H1 (cell line): ENCODE data around the gene ILDR2. TPM values are rescaled to one million over a fixed set of nuclear protein-coding genes. Genes with fewer than 3 reads are reported as not detected.

Source experiments
- CTCF ChIA-PET: fragments of 300-600 bp; sonication (Branson Sonifier 250); formaldehyde crosslinking; loops from one replicate; lab custom pipeline; 2021; ENCODE audit not compliant: partially characterized antibody; lab: Charles Lee
- POLR2A ChIA-PET: fragments of 300-600 bp; sonication (Branson Sonifier 250); formaldehyde crosslinking; loops from one replicate; lab custom pipeline; 2021; ENCODE audit warnings: inconsistent platforms; ENCODE audit not compliant: partially characterized antibody; lab: Charles Lee
- DNase-seq, 2 experiments: peaks; one replicate each; pipeline versions ENCODE4 v3.0.0 to v3.0.0-alpha.2; 2010 to 2022; ENCODE audit warnings: low spot score in 2 of 2, low read depth in 1 of 2, mixed read lengths in 1 of 2
- FAIRE-seq: peaks from 2 replicates; lab custom pipeline; 2011; peaks lifted over from hg19 to GRCh38; lab: Jason Lieb, UNC
- H2AFZ ChIP-seq: 2 replicates; pipeline ENCODE4 v1.8.1; 2012; ENCODE audit warnings: low read length, inconsistent platforms
- H2AK5ac ChIP-seq: 2 replicates; pipeline ENCODE4 v1.6.1; 2013; ENCODE audit warnings: low read depth, low read length
- H2BK120ac ChIP-seq: replicated peaks from 2 replicates; pipeline ENCODE3; 2013; ENCODE audit warnings: low read depth, low read length, inconsistent platforms
- H2BK12ac ChIP-seq: 2 replicates; pipeline ENCODE4 v1.6.1; 2013; ENCODE audit warnings: low read depth, low read length
- H2BK15ac ChIP-seq: 2 replicates; pipeline ENCODE4 v1.6.1; 2013; ENCODE audit warnings: low read length
- H2BK20ac ChIP-seq: 2 replicates; pipeline ENCODE4 v1.6.1; 2013; ENCODE audit warnings: low read length
- H2BK5ac ChIP-seq: 2 replicates; pipeline ENCODE4 v1.6.1; 2013; ENCODE audit warnings: low read depth, low read length
- H3K14ac ChIP-seq: 2 replicates; pipeline ENCODE4 v1.6.1; 2013; ENCODE audit warnings: inconsistent platforms; ENCODE audit not compliant: insufficient read length
- H3K18ac ChIP-seq: 2 replicates; pipeline ENCODE4 v1.6.1; 2013; ENCODE audit warnings: low read length; ENCODE audit errors: extremely low read depth
- H3K23ac ChIP-seq: 2 replicates; pipeline ENCODE4 v1.6.1; 2013; ENCODE audit warnings: inconsistent platforms; ENCODE audit not compliant: insufficient read length
- H3K23me2 ChIP-seq: 2 replicates; pipeline ENCODE4 v1.6.1; 2013; ENCODE audit warnings: low read depth, low read length
- H3K27ac ChIP-seq: 2 replicates; pipeline ENCODE4 v1.6.1; 2011; ENCODE audit warnings: low read depth, low read length, inconsistent platforms
- H3K27me3 ChIP-seq, 4 experiments: replicated peaks in 1 of 4; 1 replicate in 1 of 4; 2 replicates in 3 of 4; pipeline versions ENCODE4 v1.6.1 to v1.8.1; 2011 to 2013; ENCODE audit warnings: low read length in 3 of 4, mild to moderate bottlenecking in 3 of 4, inconsistent platforms in 2 of 4, mixed read lengths in 2 of 4, moderate library complexity in 1 of 4; ENCODE audit not compliant: control insufficient read depth in 3 of 4, insufficient read depth in 3 of 4; ENCODE audit errors: extremely low read depth in 1 of 4
- H3K36me3 ChIP-seq, 4 experiments: 2 replicates each; pipeline versions ENCODE4 v1.6.1 to v1.8.1; 2011 to 2013; ENCODE audit warnings: mild to moderate bottlenecking in 4 of 4, low read length in 3 of 4, moderate library complexity in 2 of 4, control low read depth in 1 of 4, inconsistent platforms in 1 of 4; ENCODE audit not compliant: insufficient read depth in 4 of 4, control insufficient read depth in 2 of 4
- H3K4ac ChIP-seq: replicated peaks from 2 replicates; pipeline ENCODE3; 2013; ENCODE audit warnings: low read length, low read depth, mixed read lengths, inconsistent platforms; ENCODE audit not compliant: insufficient read length
- H3K4me1 ChIP-seq, 4 experiments: replicated peaks in 1 of 4; 1 replicate in 1 of 4; 2 replicates in 3 of 4; pipeline versions ENCODE4 v1.6.1 to v1.8.1; 2011 to 2013; ENCODE audit warnings: low read length in 3 of 4, inconsistent platforms in 2 of 4, mixed read lengths in 1 of 4; ENCODE audit not compliant: insufficient read depth in 4 of 4, control insufficient read depth in 3 of 4
- H3K4me2 ChIP-seq, 2 experiments: 2 replicates each; pipeline versions ENCODE4 v1.6.1 to v1.8.1; 2011 to 2013; ENCODE audit warnings: low read depth in 2 of 2, low read length in 2 of 2, control low read depth in 1 of 2, inconsistent platforms in 1 of 2, mild to moderate bottlenecking in 1 of 2; ENCODE audit not compliant: insufficient read depth in 1 of 2
- H3K4me3 ChIP-seq, 4 experiments: fragments of 200-600, 300-600 bp in 1 of 4; sonication (generic), shearing (Covaris generic), sonication (Bioruptor Twin) in 1 of 4; 2 replicates each; pipeline versions ENCODE4 v1.5.1 to v1.8.1; 2011 to 2016; ENCODE audit warnings: low read length in 4 of 4, low read depth in 3 of 4, control low read depth in 2 of 4, inconsistent platforms in 2 of 4, mild to moderate bottlenecking in 2 of 4, mixed read lengths in 1 of 4, moderate library complexity in 1 of 4; ENCODE audit not compliant: insufficient read depth in 2 of 4; ENCODE audit errors: extremely low read depth in 1 of 4
- H3K56ac ChIP-seq: replicated peaks from 2 replicates; pipeline ENCODE3; 2013; ENCODE audit warnings: low read depth, mild to moderate bottlenecking, mixed read lengths, low read length, inconsistent platforms; ENCODE audit not compliant: insufficient read length
- H3K79me1 ChIP-seq: 2 replicates; pipeline ENCODE4 v1.6.1; 2013; ENCODE audit warnings: low read depth, low read length, control low read depth
- H3K79me2 ChIP-seq, 2 experiments: 2 replicates each; pipeline versions ENCODE4 v1.6.1 to v1.8.1; 2012 to 2013; ENCODE audit warnings: low read length in 2 of 2, mild to moderate bottlenecking in 2 of 2, inconsistent platforms in 1 of 2; ENCODE audit not compliant: insufficient read depth in 2 of 2, control insufficient read depth in 1 of 2
- H3K9ac ChIP-seq, 4 experiments: replicated peaks in 1 of 4; 1 replicate in 1 of 4; 2 replicates in 3 of 4; pipeline versions ENCODE4 v1.6.1 to v1.8.1; 2011 to 2013; ENCODE audit warnings: low read depth in 3 of 4, low read length in 3 of 4, control low read depth in 2 of 4, mild to moderate bottlenecking in 2 of 4, moderate library complexity in 2 of 4, inconsistent platforms in 1 of 4; ENCODE audit errors: extremely low read depth in 1 of 4
- H3K9me3 ChIP-seq, 2 experiments: 2 replicates each; pipeline versions ENCODE4 v1.6.1 to v1.8.1; 2012 to 2013; ENCODE audit warnings: mild to moderate bottlenecking in 2 of 2, moderate library complexity in 2 of 2, control low read depth in 1 of 2, inconsistent platforms in 1 of 2, low read depth in 1 of 2, low read length in 1 of 2, mixed read lengths in 1 of 2; ENCODE audit not compliant: insufficient read depth in 2 of 2
- H4K20me1 ChIP-seq, 2 experiments: replicated peaks in 1 of 2; 2 replicates each; pipeline versions ENCODE3 to v1.8.1; 2011 to 2013; ENCODE audit warnings: inconsistent platforms in 2 of 2, low read length in 2 of 2, mild to moderate bottlenecking in 1 of 2; ENCODE audit not compliant: insufficient read depth in 2 of 2, control insufficient read depth in 1 of 2
- H4K5ac ChIP-seq: 2 replicates; pipeline ENCODE4 v1.6.1; 2013; ENCODE audit warnings: low read length, low read depth, mixed read lengths, inconsistent platforms; ENCODE audit not compliant: insufficient read length
- H4K8ac ChIP-seq: 2 replicates; pipeline ENCODE4 v1.8.0; 2013; ENCODE audit warnings: mild to moderate bottlenecking, moderate library complexity, low read length, inconsistent platforms; ENCODE audit not compliant: insufficient read depth; ENCODE audit errors: extremely low read depth
- H4K91ac ChIP-seq: replicated peaks from 2 replicates; pipeline ENCODE3; 2013; ENCODE audit warnings: low read length, mixed read lengths, inconsistent platforms; ENCODE audit not compliant: insufficient read length
- CREB1 ChIP-seq: IDR thresholded peaks from 2 replicates; pipeline ENCODE4 v1.6.1; 2012; ENCODE audit warnings: inconsistent platforms
- E2F6 ChIP-seq: IDR thresholded peaks from 2 replicates; pipeline ENCODE4 v1.6.1; 2012; ENCODE audit warnings: inconsistent platforms
- EZH2 ChIP-seq: fragments of 200-600 bp; sonication (generic); IDR thresholded peaks from 2 replicates; pipeline ENCODE4 v1.7.1; 2012; ENCODE audit warnings: low read depth, mild to moderate bottlenecking, moderate library complexity, low read length, inconsistent platforms; ENCODE audit not compliant: severe bottlenecking
- GTF2F1 ChIP-seq: IDR thresholded peaks from 2 replicates; pipeline ENCODE4 v1.6.1; 2012; ENCODE audit warnings: low read depth, low read length, improper control_type of control experiment, borderline replicate concordance
- HDAC2 ChIP-seq, 2 experiments: fragments of 300-600 bp in 1 of 2; sonication (generic) in 1 of 2; IDR thresholded peaks; 2 replicates each; pipeline ENCODE4 v1.6.1; 2011 to 2012; ENCODE audit warnings: low read depth in 2 of 2, low read length in 2 of 2, mild to moderate bottlenecking in 2 of 2, moderate library complexity in 2 of 2, borderline replicate concordance in 1 of 2, inconsistent platforms in 1 of 2
- KDM5A ChIP-seq: fragments of 200-600 bp; IDR thresholded peaks from 2 replicates; pipeline ENCODE4 v1.7.1; 2012; ENCODE audit warnings: mild to moderate bottlenecking, low read length, inconsistent platforms, mixed read lengths
- MAFK ChIP-seq: IDR thresholded peaks from 2 replicates; pipeline ENCODE4 v1.6.1; 2012; ENCODE audit warnings: low read depth, mild to moderate bottlenecking, improper control_type of control experiment, low read length
- RFX5 ChIP-seq: IDR thresholded peaks from 2 replicates; pipeline ENCODE4 v1.6.1; 2011; ENCODE audit warnings: low read depth, low read length, improper control_type of control experiment, borderline replicate concordance
- SIN3A ChIP-seq, 2 experiments: IDR thresholded peaks in 1 of 2; conservative IDR thresholded peaks in 1 of 2; 2 replicates each; pipeline ENCODE4 v1.6.1; 2011 to 2012; ENCODE audit warnings: low read length in 2 of 2, improper control_type of control experiment in 1 of 2, low read depth in 1 of 2, mild to moderate bottlenecking in 1 of 2
- WGBS, 2 experiments: shearing (Covaris generic) in 1 of 2; methylation state at CpG; one replicate each; pipeline versions ENCODE4 v1.1.6 to v1.1.7; 2013 to 2015; ENCODE audit warnings: low lambda C conversion rate in 2 of 2, mixed read lengths in 2 of 2, inconsistent platforms in 1 of 2, low coverage in 1 of 2, missing lambda C conversion rate in 1 of 2; ENCODE audit not compliant: insufficient replicate concordance in 2 of 2, insufficient coverage in 1 of 2, insufficient read length in 1 of 2; ENCODE audit errors: extremely low coverage in 1 of 2, missing lambda C conversion rate in 1 of 2; 5-methylcytosine and 5-hydroxymethylcytosine counted together
- polyA plus RNA-seq, 7 experiments: library from polyadenylated mRNA; depleted of rRNA in 3 of 7; stranded (reverse) in 5 of 7; unstranded in 2 of 7; fragments of >200 nt in 5 of 7; fragments of 200-250 nt in 2 of 7; gene quantifications; 1 replicate in 5 of 7; 2 replicates in 1 of 7; 4 replicates in 1 of 7; pipeline versions ENCODE4 v1.2.1 to v1.2.3, GENCODE V29; 2011 to 2013; ENCODE audit warnings: missing spikeins in 2 of 7, mixed read lengths in 2 of 7
- total RNA-seq: library from RNA; stranded (reverse); fragmentation: NEBNext Ultra II Directional; extraction: Animal tissue kit (Norgen Biotek cat#: 25700); gene quantifications from 2 replicates; pipeline ENCODE4 v1.2.1, GENCODE V29; 2021

Gene ILDR2
- total and polyA plus RNA-seq, 2 of the 8 experiments (the other 6 are each of a cell fraction or from before 2014, with no cell fraction given), result 0.85 to 0.86 TPM

GRCh38 chr1:166875734-166876539, 99.4 kb downstream of the ILDR2 start, which contains the start of gene TADA1:
TADA1 (minus strand) TSS chr1:166876264; CDS start chr1:166876233, 31 bp downstream.
- WGBS, 2 experiments, result 1% methylated on average over 65 of the region's 84 CpGs; no CpG with 5 or more reads in 1 of the 2 experiments
- Histone ChIP-seq H3K56ac (peak within 1 kb of the TSS; percentile 86), H3K9me3 (no peaks in the 10 kb centered on the region), H4K20me1 (peaks cover 5 to 9% of the 10 kb centered on the region in 2 experiments), H2BK15ac (no peak within 1 kb of the TSS), H3K79me2 (peaks cover 3 to 47% of the 10 kb centered on the region in 2 experiments), H2AFZ (peak within 1 kb of the TSS; percentile 84; the same call in 1 of the 2 replicates), H3K4ac (no peak within 1 kb of the TSS), H4K91ac (peak within 1 kb of the TSS; percentile 80), H3K9ac (peak within 1 kb of the TSS; percentile 83 to 94 (median 88)), H2BK120ac (peak within 1 kb of the TSS; percentile 97), H3K79me1 (peaks cover 3% of the 10 kb centered on the region; the same call in 1 of the 2 replicates), H2BK20ac (no peak within 1 kb of the TSS), H3K27ac (peak within 1 kb of the TSS; percentile 92), H3K18ac (peak within 1 kb of the TSS; percentile 90), H3K23me2 (no peaks in the 10 kb centered on the region; the same call in 1 of the 2 replicates), H2BK5ac (peak within 1 kb of the TSS; percentile 85), H3K4me3 (peak within 1 kb of the TSS; percentile 70 to 87 (median 82)), H2AK5ac (no peak within 1 kb of the TSS), H3K4me1 (peaks cover 0 to 5% (median 0%) of the 10 kb centered on the region in 4 experiments; a peak in 2 of 7 replicates), H4K5ac (peak within 1 kb of the TSS; percentile 67), H3K4me2 (peak within 1 kb of the TSS; percentile 74 to 83), H4K8ac (peak within 1 kb of the TSS; percentile 94), H3K14ac (no peak within 1 kb of the TSS), H2BK12ac (no peak within 1 kb of the TSS), H3K27me3 (no peaks in the 10 kb centered on the region), H3K23ac (no peak within 1 kb of the TSS), H3K36me3 (no peaks in the 10 kb centered on the region)
- peak; percentile 58 for FAIRE-seq
- DNase-seq, result peak; percentile 94 to 95
- CTCF ChIA-PET, result interaction anchor here (0.9 to 2.2 kb wide), 5 partner anchors 8 to 185 kb away, joined by 4 to 14 read pairs (median 7); no protein-coding TSS in a partner anchor
- POLR2A ChIA-PET, result interaction anchor here (0.6 to 1.5 kb wide), 9 partner anchors 9 to 344 kb away, joined by 3 to 10 read pairs (median 3); partner anchors contain the start of genes POGK and POU2F1
- TF ChIP-seq SIN3A (conservative IDR thresholded peaks at IDR 0.05 in 1 of 2, IDR thresholded peaks at IDR 0.05 in 1 of 2; ENCODE audit: low read depth in 1 of 2, low read length in 2 of 2) (peak; percentile 6 to 82; a peak in 2 of 4 replicates), E2F6 (peak; percentile 88), MAFK (no peak; the same call in 1 of the 2 replicates), GTF2F1 (peak; percentile 52; the same call in 1 of the 2 replicates), RFX5 (no peak), HDAC2 (IDR thresholded peaks at IDR 0.05; ENCODE audit: borderline replicate concordance in 1 of 2, low read depth in 2 of 2, low read length in 2 of 2) (peak in 1 of 2 experiments; percentile 70; a peak in 1 of 4 replicates), EZH2 (no peak), KDM5A (no peak), CREB1 (peak; percentile 75)
